GM19239 (cell line): ENCODE data around the gene MTERF2.
"Not testable (repeated sequence)": the region's sequence is repeated elsewhere in the genome, so short reads cannot be mapped to it uniquely, and the experiment has no call there.

Experiments
- DNase-seq: peaks from one replicate; pipeline ENCODE4 v3.0.0; 2011; ENCODE audit warnings: low spot score; ENCODE audit not compliant: insufficient read length
- FAIRE-seq: peaks from 2 replicates; lab custom pipeline; 2011; peaks lifted over from hg19 to GRCh38; lab: Jason Lieb, UNC

Gene MTERF2, protein sequence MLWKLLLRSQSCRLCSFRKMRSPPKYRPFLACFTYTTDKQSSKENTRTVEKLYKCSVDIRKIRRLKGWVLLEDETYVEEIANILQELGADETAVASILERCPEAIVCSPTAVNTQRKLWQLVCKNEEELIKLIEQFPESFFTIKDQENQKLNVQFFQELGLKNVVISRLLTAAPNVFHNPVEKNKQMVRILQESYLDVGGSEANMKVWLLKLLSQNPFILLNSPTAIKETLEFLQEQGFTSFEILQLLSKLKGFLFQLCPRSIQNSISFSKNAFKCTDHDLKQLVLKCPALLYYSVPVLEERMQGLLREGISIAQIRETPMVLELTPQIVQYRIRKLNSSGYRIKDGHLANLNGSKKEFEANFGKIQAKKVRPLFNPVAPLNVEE

DNA sequence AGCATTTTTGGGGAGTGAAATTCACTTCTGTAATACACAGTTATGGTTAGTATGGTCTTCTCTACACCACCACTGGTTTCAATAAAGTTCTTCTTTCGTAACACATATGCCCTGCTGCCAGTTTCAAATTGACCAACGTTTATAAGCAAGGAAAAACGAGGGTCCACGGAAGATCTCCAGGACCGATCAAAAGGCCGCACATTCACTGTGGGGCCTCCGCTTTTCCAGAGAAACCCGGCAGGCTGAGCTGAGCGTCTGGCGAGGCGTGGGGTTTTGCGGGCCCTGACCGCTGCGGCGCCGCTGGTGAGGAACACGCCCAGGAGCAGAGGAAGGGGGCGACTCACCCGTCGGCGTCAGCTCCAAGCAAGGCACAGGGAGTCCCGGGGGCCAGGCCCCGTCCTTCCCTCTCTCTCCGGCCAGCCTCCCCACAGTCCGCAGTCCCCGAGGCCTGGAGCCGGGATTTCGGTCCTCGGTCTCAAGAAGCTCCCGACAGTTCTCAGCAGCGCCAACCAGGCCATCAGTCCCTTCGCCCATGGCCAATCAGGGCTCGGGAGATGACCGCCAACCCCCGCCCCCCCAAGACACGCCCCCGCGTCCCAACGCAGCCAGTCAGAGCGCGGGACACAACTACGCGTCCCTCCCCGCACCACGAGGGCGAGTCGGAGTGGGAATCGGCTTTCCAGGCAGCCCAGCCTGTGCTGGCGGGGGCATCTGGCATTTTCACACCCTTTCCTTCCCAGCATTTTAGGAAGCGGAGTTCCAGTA lies at the start of gene MTERF2:
Gene MTERF2, minus strand, starts transcription at position 522 of the 765 bp plus-strand sequence. CDS start 8,432 bp downstream, outside the sequence.
- DNase-seq (peak; percentile 79), FAIRE-seq (peak; percentile 94)

DNA sequence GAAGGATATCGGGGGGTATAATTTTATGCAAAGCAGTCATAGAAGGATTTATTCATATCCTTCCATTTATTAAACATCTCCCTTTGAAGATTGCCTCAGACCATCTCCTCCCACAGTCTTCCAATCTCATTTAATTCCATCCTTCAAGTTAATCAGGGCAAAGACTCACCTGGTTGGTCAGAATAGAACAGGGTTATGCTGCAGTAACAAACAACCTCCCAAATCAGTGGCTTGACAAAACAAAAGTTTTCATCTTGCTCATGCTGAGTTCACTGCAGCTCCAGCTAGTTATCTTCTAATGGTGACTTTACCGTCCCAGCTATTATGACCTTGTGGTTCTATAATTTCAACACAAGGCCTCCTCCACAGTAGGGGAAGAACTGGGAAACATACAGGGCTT lies 48.8 kb upstream of the MTERF2 start:
- no peak for DNase-seq
- no peak for FAIRE-seq

DNA sequence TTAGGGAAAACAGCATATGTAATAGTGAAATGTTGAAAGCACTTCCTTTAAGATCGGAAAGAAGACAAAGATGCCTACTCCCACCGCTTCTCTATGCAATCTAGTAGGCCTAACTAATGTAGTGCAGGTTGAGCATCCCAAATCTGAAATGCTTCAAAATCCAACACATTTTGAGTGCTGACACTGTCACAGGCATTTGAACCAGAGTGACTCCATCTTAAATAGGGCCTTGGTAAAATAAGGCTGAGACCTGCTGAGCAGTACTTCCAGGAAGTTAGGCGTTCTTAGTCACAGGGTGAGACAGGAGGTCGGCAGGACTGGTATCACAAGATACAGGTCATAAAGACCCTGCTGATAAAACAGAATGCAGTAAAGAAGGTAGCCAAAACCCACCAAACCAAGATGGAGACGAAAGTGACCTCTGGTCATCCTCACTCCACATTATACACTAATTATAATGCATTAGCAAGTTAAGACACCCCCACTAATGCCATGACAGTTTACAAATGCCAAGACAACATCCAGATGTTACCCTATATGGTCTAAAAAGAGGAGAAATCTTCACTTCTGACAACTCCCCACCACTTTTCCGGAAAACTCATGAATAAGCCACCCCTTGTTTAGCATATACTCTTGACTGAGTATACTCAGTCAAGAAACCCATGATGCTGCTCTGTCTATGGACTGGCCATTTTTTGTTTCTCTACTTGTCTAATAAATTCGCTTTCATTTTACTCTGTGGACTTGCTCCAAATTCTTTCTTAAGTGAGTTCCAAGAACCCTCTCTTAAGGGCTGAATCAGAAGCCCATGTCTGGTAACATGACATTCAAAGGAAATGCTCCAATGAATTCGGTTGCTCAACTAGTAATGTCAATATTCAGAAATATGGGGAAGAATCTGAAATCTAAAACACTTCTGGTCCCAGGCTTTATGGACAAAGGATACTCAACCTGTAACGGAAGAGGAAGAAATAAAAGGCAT lies 47.1 kb upstream of the MTERF2 start:
- DNase-seq (no peak), FAIRE-seq (no peak)

DNA sequence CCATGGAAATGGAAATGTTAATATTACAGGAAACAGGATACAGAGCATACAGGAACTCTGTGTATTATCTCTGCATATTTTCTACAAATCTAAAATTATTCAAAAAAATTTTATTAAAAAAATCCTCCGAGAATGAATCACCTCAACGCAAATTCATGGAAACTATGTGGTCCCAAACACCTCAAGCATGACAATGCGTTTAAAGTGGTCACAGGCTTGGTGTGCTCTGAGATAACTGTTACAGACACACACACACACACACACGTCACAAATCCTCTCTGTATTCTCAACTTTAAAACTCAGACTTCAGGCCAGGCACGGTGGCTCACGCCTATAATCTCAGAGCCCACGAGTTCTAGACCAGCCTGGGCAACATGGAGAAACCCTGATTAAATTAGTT lies 45.3 kb upstream of the MTERF2 start:
- FAIRE-seq, result no peak
- no peak for DNase-seq

DNA sequence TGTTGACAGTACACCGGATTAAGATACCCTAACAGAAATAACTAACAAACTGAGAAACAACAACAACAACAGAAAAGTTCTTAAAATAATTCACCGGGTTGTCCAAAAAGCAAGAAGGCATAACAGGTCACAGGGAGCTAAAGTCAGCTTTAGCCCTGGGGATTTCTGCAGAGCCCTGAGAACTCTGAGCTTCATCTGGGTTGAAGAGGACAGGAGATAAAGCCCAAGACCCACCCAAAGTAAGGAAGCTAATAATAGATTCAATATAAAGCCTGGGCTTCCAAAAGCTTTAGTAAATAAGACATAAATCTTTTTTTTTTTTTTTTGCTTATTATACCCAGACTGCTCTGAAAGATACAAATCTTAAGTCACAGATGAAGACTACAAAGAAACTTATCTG lies 44.1 kb upstream of the MTERF2 start:
- FAIRE-seq, result no peak

DNA sequence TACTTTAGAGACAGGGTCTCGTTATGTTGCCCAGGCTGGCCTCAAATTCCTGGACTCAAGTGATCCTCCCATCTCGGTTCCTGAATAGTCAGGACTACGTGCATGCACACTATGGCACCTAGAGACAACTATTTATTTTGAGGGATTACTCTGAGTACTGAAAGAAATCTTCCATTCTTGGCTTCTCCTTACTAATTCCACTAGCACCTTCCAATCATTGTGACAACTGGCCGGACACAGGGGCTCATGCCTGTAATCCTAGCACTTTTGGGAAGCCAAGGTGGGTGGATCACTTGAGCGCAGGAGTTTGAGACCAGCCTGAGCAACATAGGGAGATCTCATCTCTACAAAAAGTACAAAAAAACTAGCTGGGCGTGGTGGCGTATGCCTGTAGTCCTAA lies 42.1 kb upstream of the MTERF2 start:
- no peak for FAIRE-seq
- no peak for DNase-seq

More for the DNA sequence above, 44.1 kb upstream of the MTERF2 start:
- no peak for DNase-seq

DNA sequence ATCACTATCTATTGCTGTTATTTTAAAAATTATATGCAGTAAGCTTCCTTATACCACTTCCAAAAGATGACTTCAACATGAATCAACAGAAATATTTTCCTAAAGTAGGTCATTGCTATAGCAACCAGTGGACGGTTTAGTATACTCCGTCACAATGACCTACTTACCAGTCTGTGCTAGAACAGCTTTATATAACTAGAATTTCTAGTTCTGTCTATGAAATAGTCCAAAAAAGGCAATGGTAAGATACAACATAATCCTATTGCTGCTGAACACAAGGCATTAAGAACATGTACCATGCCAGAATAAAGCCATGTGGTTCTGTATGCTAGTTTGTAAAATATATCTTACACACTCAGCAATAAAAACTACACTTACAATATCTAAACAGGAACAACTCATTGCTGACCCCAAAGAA lies 40.7 kb upstream of the MTERF2 start:
- no peak for FAIRE-seq
- DNase-seq, result no peak

DNA sequence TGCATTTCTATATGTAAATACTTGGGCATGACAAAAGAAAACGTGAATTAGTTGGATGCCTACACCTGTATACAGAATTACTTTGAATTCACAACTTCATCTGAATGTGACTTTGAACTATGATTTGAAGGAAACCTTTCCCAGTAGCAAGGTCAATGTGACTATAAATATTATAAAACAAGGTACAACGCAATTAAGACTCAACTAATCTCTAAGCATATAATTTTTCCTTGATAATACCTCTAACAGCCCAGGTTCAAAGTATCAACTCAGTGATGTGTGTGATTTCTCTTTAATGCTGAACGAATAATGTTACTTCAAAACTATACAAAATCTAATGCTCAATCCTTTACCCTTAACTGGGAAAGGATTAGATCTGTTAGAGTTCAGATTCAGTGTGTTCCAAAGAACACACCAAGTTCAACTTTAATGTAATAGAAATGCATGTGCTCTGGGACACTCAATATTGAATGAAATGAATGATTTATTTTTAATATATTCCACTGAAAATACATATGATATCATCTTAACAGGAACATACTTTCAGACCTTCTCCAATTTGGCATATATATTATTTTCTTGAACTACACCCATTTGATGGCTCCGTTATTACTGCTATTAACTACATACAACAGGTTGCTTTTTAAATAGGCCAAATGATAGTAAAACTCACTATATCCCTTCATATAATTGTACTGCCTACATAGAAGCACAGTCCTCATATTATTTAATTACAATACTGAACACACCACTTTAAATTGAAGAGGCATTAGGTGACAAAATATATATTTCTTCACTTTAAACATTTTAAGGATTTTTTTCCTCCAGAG lies 40.1 kb upstream of the MTERF2 start:
- no peak for DNase-seq
- no peak for FAIRE-seq

DNA sequence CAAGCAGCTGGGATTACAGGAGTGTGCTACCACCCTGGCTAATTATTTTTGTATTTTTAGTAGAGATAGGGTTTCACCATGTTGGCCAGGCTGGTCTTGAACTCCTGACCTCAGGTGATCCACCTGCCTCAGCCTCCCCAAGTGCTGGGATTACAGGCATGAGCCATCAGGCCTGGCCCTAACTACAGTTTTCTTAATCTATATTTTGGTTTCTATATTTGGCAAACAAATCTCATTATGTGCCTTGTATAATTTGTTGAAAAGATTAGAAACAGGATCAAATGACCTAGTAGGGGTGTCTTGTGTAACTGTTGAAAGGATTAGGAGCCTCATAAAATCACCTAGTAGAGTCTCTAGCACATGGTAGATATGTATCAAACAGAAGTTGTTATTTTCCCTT lies 39.4 kb upstream of the MTERF2 start:
- not testable (repeated sequence) for DNase-seq, FAIRE-seq

DNA sequence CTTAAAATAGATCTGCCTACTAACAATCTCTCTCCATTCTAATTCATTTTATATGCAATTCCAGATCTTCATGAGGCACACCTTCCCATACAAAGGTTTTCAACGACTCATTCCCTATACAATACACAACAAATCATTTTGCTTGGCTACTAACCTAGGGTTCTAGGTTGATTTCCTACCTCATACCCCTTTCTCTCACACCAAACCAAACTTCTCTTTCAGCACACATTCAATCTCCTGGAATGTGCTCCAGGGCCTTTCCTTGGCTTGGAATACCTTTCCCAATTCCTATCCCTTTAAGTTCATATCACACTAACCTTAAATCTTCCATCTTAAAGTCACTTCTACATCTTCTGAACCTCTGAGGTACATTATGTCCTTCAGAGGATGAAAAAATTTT lies 38.7 kb upstream of the MTERF2 start:
- FAIRE-seq (no peak), DNase-seq (no peak)

DNA sequence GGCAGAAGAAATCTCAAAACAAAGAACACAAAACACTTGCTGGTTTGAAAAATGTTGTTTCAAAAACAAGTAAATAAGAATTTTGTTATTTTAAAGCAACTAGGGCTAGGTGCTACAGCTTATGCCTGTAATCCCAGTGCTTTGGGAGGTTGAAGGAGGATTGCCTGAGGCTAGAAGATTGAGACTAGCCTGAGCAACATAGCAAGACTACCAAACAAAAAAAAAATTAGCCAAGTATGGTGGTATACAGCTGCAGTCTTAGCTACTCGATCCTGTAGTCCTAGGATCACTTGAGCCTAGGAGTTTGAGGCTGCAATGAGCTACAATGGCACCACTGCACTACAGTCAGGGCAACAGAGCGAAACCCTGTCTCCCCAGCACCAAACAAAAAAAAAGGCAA lies 32.6 kb upstream of the MTERF2 start:
- no peak for FAIRE-seq

DNA sequence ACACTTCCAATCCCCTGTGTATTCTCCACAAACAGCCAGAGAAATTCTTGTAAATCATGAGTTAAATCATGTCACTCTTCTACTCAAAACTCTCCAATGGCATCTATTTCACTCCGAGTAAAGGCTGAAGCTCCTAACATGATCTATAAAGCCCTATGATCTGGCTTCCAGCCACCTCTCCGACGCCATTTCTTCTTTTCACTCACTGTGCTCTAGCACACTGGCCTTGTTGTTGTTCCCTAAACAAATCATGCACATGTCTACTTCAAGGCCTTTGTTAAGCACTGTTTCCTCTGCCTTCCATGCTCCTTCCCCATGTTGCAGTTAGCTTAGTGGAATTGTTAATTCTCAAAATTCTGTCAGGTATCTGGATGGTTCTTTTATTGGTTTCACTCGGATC lies 30.1 kb upstream of the MTERF2 start:
- FAIRE-seq (no peak), DNase-seq (no peak)

More for the DNA sequence above, 32.6 kb upstream of the MTERF2 start:
- no peak for DNase-seq

DNA sequence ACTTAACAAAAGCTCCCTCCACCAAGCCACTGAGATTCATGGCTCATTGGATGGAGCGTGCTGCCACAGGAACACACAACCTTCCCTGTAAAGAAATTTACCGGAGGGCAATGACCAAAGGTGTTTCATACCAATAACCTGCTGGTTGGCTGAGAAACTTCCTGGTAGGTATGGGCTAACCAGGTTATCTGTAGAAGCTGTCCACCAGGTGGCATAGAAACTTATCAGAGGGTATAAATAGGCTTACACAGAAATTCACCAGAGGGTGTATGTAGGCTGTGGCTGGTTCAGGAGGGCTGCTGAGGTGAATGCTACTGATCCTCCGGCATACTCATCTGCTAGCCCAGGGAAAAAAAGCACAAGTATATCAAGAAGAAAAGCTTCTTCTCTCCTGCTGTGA lies 27.1 kb upstream of the MTERF2 start:
- no peak for DNase-seq
- no peak for FAIRE-seq

DNA sequence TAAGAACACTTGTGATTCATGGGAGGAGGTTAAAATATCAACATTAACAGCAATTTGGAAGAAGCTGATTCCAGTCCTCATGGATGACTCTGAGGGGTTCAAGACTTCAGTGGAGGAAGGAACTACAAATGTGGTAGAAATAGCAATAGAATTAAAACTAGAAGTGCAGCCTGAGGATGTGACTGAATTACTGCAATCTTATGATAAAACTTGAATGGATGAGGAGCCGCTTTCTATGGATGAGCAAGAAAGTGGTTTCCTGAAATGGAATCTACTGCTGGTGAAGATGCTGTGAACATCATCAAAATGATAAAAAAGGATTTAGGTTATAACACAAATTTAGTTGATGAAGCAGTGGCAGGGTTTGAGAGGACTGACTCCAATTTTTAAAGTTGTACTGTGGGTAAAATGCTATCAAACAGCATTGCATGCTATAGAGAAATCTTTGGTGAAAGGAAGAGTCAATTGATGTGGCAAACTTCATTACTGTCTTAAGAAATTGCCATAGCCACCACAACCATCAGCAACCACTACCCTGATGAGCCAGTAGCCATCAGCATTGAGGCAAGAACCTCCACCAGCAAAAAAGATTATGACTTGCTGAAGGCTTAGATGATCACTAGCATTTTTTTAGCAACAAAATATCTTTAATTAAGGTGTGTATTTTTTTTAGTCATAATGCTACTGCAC lies 25.9 kb upstream of the MTERF2 start:
- peak; percentile 18 for FAIRE-seq
- no peak for DNase-seq

DNA sequence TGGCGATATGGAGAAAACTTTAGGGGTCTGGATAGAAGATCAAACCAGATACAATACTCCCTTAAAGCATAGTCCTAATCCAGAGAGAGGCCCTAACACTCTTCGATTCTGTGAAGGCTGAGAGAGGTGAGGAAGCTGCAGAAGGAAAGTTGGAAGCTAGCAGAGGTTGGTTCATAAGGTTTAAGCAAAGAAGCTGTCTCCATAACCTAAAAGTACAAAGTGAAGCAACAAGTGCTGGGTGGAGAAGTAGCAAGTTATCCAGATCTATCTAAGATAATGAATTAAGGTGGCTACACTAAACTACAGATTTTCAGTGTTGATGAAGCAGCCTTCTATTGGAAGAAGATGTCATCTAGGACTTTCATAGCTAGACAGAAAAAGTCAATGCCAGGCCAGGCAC lies 24.6 kb upstream of the MTERF2 start:
- DNase-seq (no peak), FAIRE-seq (no peak)

DNA sequence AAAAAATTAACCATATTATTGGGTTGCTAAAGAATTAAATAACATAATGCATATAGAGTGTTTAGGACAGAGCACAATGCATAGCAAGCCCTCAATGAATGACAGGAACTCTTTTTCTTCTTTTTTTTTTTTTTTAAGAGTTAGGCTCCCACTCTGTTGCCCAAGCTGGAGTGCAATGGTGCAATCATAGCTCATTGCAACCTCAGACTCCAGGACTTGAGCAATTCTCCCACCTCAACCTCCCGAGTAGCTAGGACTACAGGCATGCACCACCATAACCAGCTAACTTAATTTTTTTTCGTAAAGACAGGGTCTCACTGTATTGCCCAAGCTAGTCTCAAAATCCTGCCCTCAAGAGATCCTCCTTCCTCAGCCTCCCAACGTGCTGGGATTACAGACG lies 20.5 kb upstream of the MTERF2 start:
- DNase-seq (no peak), FAIRE-seq (no peak)

DNA sequence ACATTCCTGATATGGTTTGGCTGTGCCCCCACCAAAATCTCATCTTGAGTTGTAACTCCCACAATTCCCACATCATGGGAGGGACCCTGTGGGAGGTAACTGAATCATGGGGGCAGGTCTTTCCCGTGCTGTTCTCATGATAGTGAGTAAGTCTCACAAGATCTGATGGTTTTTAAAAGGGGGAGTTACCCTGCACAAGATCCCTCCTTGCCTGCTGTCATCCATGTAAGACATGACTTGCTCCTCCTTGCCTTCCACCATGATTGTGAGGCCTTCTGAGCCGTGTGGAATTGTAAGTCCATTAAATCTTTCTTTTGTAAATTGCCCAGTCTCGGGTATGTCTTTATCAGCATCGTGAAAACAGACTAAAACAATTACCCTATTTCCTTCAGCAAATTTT lies 15.7 kb upstream of the MTERF2 start:
- not testable (repeated sequence) for DNase-seq, FAIRE-seq

DNA sequence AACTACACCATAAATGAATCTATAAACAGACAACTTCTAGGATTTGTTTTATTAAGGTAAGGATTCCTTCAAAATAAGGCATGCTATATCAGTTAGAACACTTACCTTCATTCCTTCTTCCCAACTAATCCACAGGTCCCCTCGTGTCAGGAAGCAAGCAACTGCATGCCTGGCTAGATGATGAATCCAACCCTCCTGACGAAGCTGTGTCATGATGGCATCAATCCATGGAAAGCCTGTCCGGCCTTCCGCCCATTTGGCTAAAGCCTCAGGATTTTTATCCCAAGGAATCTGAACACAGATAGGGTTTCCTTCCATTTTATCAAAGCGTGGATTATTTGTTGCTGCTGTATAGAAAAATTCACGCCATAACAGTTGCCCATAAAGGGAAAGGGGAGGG lies 12.5 kb upstream of the MTERF2 start:
- FAIRE-seq, result no peak

DNA sequence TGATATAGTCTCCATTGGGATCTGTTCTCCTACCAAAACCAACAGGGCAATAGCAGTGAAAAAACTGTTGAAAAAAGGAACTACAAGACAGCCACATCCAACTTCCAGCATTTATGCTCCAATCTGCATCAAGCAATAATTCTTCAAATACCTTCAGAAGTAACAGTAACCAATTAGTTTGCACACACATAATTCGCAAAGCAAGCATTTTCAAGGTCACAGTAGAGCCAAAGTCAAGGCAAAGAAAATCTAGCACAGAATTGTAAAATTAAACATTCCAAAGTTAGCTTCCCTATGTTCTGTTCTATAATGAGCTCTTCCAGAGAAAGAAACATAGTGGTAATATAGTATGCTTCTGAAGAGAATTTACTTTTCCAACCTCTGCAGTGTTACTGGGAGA lies 11.0 kb upstream of the MTERF2 start:
- DNase-seq, result no peak
- no peak for FAIRE-seq

More for the DNA sequence above, 12.5 kb upstream of the MTERF2 start:
- DNase-seq, result no peak
